Cardiac fibroblast (primary cell): ENCODE results near the gene KMT2E.
A peak's percentile ranks its signal among the peaks of the same experiment; 100 is the strongest.

Experiments
- DNase-seq, 2 donors: peaks; one replicate each; pipeline versions ENCODE4 v3.0.0 to v3.0.0-alpha.2; 2010; ENCODE audit warnings: low read depth in 2 of 2
- H3K4me3 ChIP-seq, 2 donors: replicated peaks in 1 of 2; 1 replicate in 1 of 2; 2 replicates in 1 of 2; pipeline ENCODE4 v1.5.1; 2011; ENCODE audit warnings: low read depth in 2 of 2, low read length in 2 of 2, mild to moderate bottlenecking in 2 of 2, moderate library complexity in 1 of 2
- TF ChIP-seq, protein P1 (sequence below): IDR thresholded peaks from one replicate; pipeline ENCODE4 v1.5.1; 2011; ENCODE audit warnings: low read depth, mild to moderate bottlenecking, low read length, inconsistent platforms

KMT2E gene

GRCh38 chr7:105015390-105015965 is 1.5 kb downstream of the KMT2E start:
- TF ChIP-seq, protein P1, sequence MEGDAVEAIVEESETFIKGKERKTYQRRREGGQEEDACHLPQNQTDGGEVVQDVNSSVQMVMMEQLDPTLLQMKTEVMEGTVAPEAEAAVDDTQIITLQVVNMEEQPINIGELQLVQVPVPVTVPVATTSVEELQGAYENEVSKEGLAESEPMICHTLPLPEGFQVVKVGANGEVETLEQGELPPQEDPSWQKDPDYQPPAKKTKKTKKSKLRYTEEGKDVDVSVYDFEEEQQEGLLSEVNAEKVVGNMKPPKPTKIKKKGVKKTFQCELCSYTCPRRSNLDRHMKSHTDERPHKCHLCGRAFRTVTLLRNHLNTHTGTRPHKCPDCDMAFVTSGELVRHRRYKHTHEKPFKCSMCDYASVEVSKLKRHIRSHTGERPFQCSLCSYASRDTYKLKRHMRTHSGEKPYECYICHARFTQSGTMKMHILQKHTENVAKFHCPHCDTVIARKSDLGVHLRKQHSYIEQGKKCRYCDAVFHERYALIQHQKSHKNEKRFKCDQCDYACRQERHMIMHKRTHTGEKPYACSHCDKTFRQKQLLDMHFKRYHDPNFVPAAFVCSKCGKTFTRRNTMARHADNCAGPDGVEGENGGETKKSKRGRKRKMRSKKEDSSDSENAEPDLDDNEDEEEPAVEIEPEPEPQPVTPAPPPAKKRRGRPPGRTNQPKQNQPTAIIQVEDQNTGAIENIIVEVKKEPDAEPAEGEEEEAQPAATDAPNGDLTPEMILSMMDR = no peak
- peak overlapping the region; percentile 99 to 100 for H3K4me3 ChIP-seq
- DNase-seq = peak in 1 of 2 donors; percentile 36

- no peak for DNase-seq
- peak overlapping the region; percentile 99 to 100 for H3K4me3 ChIP-seq
- TF ChIP-seq, protein P1 = no peak
Observed at GRCh38 chr7:105016068-105016708, 2.2 kb downstream of the KMT2E start.

DNA sequence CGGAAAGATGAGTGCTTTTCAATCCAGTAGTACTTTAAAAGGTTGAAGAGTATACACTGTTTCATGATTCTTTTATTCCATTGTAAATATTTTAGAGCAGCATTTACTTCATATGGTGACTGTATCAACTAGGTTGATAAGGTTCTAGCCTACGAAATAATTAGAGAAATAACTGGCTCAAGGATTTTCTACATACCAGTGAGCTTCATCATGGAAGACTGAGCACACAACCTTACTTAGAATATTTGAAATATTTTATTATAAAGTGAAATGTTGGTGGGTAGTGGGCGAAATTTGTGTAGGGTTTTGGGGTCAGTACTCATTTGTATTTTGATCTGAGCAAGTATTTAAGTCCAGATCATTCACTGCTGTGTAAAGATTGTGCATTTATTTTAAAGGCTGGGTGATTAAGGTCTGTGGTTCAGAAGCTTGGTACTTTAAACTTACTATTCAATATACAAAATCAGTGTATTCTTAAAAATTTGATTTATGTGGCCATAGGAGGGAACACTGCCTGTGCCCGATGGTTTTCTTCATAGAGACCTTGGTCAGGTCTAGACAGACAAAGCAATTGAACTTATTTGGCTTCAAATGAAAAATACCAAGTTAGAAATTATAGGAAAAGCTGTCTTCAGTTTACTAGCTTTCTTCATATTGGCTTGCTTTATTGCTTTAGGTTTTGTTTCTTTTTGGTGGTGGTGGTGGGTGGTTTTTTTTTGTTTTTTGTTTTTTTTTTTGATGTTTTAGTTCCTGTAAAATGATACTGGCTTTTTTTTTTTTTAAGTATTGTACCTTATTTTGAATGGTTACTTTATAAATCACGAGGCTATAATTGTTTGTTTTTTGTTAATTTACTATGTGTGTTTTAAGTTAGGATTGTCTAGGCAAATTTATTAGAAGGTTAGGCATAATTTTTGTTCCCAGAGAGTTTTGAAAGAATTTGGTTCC is 3.0 kb downstream of the KMT2E start:
- DNase-seq = peak; percentile 51 to 58
- H3K4me3 ChIP-seq = peak overlapping the region; percentile 99 to 100
- TF ChIP-seq, protein P1 = no peak

GRCh38 chr7:105017657-105018365 is 3.8 kb downstream of the KMT2E start:
- peak overlapping the region; percentile 6 to 100 for H3K4me3 ChIP-seq
- DNase-seq = no peak
- TF ChIP-seq, protein P1 = no peak

DNA sequence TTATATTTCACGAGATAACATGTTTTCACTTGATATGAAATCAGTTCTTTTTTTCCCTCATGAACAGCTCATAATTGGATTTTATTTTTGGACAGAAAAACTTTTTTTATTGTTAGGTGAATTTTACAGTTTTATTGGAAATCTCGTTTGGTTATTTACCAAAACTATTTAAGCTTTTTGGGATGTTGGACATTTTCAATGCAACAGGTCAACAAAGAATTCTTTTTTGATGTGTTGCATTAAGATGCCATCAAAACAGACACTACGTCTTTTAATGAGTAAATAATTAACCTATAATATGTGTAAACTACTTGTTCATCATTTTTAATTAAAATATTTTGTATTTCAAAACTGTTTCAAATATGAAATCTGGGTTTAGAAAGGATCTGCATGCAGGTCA is 5.3 kb downstream of the KMT2E start:
- no peak for DNase-seq
- no peak overlapping the region for H3K4me3 ChIP-seq
- TF ChIP-seq, protein P1 = no peak

DNA sequence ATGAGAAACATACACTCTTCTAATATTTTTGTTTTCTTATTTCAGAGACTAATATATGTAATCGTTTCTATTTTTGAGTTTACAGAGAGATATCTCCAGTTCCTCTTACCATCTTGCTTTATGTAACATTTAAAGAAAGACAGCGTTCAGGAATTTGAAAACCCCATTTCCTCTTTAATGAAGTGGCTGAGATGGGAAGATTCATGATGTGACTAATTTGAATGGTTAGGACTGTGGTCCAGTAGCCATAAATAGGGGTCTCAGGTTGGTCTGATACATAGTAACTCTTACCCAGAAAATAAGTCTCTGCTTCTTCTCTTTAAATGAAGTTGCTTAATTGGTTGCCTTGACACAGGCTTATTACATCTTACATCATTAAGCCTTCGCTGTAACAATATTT is 6.9 kb downstream of the KMT2E start:
- H3K4me3 ChIP-seq = no peak overlapping the region

More for the DNA sequence above, 6.9 kb downstream of the KMT2E start:
- TF ChIP-seq, protein P1 = no peak
- DNase-seq = no peak
